ENCODE data around the gene LIPC.

DNA sequence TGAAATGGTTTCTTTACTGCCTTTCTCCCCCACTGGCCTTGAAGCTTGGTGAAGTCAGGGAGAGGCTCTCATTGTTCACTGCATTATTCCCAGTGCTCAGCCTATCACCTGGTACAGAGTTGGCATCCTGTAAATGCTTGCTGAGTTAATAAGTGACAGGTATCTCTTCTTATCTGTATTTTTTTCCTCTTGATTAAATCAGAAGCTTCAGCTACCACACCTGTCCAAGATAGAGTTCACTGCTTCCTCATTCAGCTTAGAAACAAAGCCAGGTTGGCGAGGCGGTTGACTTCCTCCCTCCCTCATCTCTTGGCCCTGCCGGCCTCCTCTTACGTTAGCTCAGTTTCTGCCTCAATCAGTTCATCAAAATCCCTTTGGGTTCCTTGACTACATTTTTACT is 142.8 kb downstream of the LIPC start:
- TF ChIP-seq, protein P1, sequence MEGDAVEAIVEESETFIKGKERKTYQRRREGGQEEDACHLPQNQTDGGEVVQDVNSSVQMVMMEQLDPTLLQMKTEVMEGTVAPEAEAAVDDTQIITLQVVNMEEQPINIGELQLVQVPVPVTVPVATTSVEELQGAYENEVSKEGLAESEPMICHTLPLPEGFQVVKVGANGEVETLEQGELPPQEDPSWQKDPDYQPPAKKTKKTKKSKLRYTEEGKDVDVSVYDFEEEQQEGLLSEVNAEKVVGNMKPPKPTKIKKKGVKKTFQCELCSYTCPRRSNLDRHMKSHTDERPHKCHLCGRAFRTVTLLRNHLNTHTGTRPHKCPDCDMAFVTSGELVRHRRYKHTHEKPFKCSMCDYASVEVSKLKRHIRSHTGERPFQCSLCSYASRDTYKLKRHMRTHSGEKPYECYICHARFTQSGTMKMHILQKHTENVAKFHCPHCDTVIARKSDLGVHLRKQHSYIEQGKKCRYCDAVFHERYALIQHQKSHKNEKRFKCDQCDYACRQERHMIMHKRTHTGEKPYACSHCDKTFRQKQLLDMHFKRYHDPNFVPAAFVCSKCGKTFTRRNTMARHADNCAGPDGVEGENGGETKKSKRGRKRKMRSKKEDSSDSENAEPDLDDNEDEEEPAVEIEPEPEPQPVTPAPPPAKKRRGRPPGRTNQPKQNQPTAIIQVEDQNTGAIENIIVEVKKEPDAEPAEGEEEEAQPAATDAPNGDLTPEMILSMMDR (IDR thresholded peaks at IDR 0.05 in 2 of 3, conservative IDR thresholded peaks at IDR 0.05 in 1 of 3; ENCODE audit: borderline replicate concordance in 1 of 3, insufficient read depth in 1 of 3, low read depth in 2 of 3, low read length in 2 of 3), result no peak
- no peak for TF ChIP-seq EZH2 (IDR thresholded peaks at IDR 0.05)
- TF ChIP-seq SP1 (IDR thresholded peaks at IDR 0.05; ENCODE audit: low read depth), result no peak
- no peak for TF ChIP-seq SIN3A (IDR thresholded peaks at IDR 0.05; ENCODE audit: low read depth)
- TF ChIP-seq, protein P2, sequence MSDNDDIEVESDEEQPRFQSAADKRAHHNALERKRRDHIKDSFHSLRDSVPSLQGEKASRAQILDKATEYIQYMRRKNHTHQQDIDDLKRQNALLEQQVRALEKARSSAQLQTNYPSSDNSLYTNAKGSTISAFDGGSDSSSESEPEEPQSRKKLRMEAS (IDR thresholded peaks at IDR 0.05), result no peak
- no peak for TF ChIP-seq JUND (IDR thresholded peaks at IDR 0.05)
- TF ChIP-seq POLR2A (IDR thresholded peaks at IDR 0.05; ENCODE audit: borderline replicate concordance, extremely low read depth, insufficient read depth, insufficient read length), result no peak
- TF ChIP-seq SRF (IDR thresholded peaks at IDR 0.05; ENCODE audit: low read depth), result no peak
- no peak for TF ChIP-seq POLR2AphosphoS5 (IDR thresholded peaks at IDR 0.05; ENCODE audit: low read depth, low read length)
- no peak for TF ChIP-seq YY1 (IDR thresholded peaks at IDR 0.05; ENCODE audit: extremely low read depth, insufficient replicate concordance, low read depth, low read length)
- no peak for TF ChIP-seq CEBPB (IDR thresholded peaks at IDR 0.05; ENCODE audit: low read depth)
- no peak for TF ChIP-seq EZH2phosphoT487 (IDR thresholded peaks at IDR 0.05; ENCODE audit: borderline replicate concordance)
- no peak for TF ChIP-seq ZFX (IDR thresholded peaks at IDR 0.05)
